Measurements from ENCODE around the gene TRIM25.

The TRIM25 gene

DNA sequence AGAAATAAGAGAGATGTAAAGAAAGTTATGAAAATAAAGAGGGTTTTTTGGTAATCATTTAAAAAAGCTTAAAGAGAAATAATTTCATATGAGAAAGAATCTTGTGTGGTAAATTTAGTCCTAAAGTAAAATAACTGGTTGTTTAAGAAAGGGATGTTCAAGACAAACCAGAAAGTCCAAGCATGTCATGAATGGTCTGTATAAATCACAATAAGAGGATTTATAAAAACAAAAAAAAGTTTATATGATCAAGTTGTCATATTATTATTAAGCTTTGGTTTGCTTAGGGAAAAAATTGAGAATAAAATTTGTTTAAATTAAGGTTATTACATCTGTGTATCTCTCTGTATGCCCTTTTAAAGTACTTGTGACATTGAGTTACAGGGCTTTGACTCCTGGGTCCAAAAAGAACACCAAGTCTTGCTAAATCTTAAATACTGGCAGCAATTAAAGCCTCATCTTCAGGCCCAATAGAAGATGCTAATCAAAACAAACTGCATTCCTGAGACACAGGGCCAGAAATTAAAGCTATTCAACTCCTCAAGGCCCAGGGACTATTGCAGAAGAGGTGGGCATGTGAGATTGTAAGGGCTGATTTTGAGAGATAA lies 15.6 kb upstream of the TRIM25 start:
- DNase-seq, result peak; percentile 29
- in situ Hi-C loops (cut with MboI; ENCODE audit: low pct_unique_long_range_greater_than_20kb, low sequenced_read_pairs), result no loop called here

- no peak for DNase-seq
- in situ Hi-C loops (cut with MboI; ENCODE audit: low pct_unique_long_range_greater_than_20kb, low sequenced_read_pairs), result no loop called here
Measured at GRCh38 chr17:56928586-56928985, 14.7 kb upstream of the TRIM25 start.

- in situ Hi-C loops (cut with MboI; ENCODE audit: low pct_unique_long_range_greater_than_20kb, low sequenced_read_pairs), result no loop called here
- no peak for DNase-seq
Measured at GRCh38 chr17:56926704-56927103, 12.9 kb upstream of the TRIM25 start.

- in situ Hi-C loops (cut with MboI; ENCODE audit: low pct_unique_long_range_greater_than_20kb, low sequenced_read_pairs), result no loop called here
- no peak for DNase-seq
Measured at GRCh38 chr17:56926270-56926669, 12.4 kb upstream of the TRIM25 start.

DNA sequence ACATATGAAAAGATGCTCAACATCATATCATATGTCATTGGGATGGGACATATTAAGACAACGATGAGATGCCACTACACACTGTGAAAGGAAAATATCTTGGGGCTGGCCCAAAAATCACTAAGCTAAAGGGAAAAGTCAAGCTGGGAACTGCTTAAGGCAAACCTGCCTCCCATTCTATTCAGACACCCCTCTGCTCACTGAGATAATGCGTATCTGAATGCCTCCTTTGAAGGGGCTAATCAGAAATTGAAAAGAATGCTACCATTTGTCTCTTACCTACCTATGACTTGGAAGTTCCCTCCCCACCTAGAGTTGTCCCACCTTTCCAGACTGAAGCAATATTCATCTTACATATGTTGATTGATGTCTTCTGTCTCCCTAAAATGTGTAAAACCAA lies 11.2 kb upstream of the TRIM25 start:
- in situ Hi-C loops (cut with MboI; ENCODE audit: low pct_unique_long_range_greater_than_20kb, low sequenced_read_pairs), result no loop called here
- no peak for DNase-seq

DNA sequence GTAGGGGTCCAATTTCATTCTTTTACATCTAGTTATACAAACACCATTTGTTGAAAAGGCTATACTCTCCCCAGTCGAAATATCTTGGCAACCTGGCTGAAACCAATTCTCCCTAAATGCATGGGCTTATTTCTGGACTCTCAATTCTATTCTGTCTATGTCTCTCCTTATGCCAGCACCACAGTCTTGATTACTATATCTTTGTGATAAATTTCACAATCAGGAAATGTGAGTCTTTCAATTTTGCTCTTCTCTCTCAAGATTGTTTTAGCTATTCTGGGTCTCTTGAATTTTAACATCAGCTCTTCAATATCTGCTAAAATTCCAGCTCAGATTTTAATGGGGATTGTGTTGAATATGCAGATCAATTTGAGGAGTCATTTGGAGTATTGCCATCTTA lies 5.9 kb upstream of the TRIM25 start:
- in situ Hi-C loops (cut with MboI; ENCODE audit: low pct_unique_long_range_greater_than_20kb, low sequenced_read_pairs), result no loop called here
- DNase-seq, result no peak

DNA sequence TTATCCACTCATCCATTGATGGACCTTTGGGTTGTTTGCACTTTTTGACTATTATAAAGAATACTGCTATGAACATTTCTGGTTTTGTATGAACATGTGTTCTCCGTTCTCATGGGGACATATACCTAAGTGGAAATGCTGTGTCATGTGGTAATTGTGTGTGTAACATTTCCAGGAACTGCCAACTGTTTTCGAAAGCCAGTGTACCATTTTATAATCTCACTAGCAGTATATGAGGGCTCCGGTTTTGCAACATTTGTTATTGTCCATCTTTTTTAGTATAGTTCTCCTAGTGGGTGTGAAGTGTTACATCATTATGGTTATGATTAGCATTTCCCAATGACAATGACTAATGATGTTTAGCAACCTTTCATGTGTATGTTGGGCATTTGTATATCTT lies 5.1 kb upstream of the TRIM25 start:
- in situ Hi-C loops (cut with MboI; ENCODE audit: low pct_unique_long_range_greater_than_20kb, low sequenced_read_pairs), result no loop called here
- peak; percentile 40 for DNase-seq

DNA sequence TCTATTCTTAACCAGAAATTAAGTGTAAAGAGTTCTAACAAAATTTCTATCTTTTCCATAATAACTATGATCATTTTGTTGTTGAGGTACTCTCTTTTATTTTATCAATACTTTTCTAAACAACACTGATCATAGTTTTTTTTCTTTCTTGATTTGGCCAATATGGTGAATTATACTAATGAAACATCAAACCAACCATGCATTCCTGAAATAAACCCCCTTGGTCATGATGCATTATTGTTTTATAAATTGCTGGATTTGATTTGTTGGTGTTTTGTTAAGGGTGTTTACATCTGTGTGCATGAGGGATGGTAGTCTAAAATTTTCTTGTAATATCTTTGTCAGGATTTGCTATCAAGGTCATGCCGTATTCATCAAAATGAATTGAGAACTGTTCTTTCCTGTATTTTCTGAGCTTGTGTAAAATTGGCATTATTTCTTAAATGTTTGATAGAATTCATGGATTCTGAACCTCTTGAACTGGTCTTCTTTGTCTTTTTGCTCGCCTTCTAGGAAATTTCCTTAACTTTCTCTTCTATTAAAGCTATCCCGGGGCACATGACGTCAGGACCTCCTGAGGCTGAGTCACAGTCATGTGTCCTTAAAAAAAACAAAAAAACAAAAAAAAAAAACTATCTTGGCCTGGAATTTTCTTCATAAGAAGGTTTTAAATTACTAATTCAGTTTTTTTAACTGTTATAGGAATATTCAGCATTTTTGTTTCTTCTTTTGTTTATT lies 3.9 kb upstream of the TRIM25 start:
- no peak for DNase-seq
- in situ Hi-C loops (cut with MboI; ENCODE audit: low pct_unique_long_range_greater_than_20kb, low sequenced_read_pairs), result no loop called here

GRCh38 chr17:56914581-56915273 lies 878 bp upstream of the TRIM25 start:
- in situ Hi-C loops (cut with MboI; ENCODE audit: low pct_unique_long_range_greater_than_20kb, low sequenced_read_pairs), result no loop called here
- DNase-seq, result no peak

- in situ Hi-C loops (cut with MboI; ENCODE audit: low pct_unique_long_range_greater_than_20kb, low sequenced_read_pairs), result no loop called here
- no peak for DNase-seq
Measured at GRCh38 chr17:56913353-56913866, 439 bp downstream of the TRIM25 start.

GRCh38 chr17:56913000-56913311 lies 893 bp downstream of the TRIM25 start:
- in situ Hi-C loops (cut with MboI; ENCODE audit: low pct_unique_long_range_greater_than_20kb, low sequenced_read_pairs), result no loop called here
- peak; percentile 14 for DNase-seq

GRCh38 chr17:56912105-56912999 lies 1.5 kb downstream of the TRIM25 start:
- DNase-seq, result peak; percentile 16
- in situ Hi-C loops (cut with MboI; ENCODE audit: low pct_unique_long_range_greater_than_20kb, low sequenced_read_pairs), result no loop called here

DNA sequence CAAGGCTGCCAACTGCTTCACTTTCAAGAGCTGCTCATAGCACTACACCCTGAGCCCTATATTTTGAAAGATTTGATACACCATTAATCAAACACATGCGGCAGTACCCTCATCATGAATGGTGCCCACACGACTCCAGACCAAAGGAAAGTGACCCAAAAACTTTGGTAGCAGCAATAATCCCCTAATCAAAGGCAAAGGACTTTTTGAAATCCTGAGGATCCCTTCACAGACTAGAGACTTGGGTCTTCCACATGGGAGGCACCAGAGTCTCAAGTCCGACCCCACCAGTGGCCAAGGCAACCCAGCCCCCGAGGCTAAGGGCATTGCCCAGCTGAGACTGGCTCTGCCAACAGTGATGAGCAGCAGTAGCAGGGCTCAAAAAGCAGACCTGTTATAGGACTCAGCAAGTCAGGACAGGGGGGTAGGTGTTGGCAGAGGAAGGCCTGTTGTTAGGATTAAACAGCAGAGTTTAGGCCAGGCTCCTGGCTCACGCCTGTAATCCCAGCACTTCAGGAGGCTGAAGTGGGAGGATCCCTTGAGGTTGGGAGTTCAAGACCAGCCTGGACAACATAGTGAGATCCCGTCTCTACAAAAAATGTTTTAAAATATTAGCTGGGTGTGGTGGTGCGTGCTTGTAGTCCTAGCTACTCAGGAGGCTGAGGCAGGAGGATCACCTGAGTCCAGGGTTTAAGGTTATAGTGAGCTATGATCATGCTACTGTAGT lies 3.2 kb downstream of the TRIM25 start:
- no peak for DNase-seq
- in situ Hi-C loops (cut with MboI; ENCODE audit: low pct_unique_long_range_greater_than_20kb, low sequenced_read_pairs), result no loop called here

- no peak for DNase-seq
- in situ Hi-C loops (cut with MboI; ENCODE audit: low pct_unique_long_range_greater_than_20kb, low sequenced_read_pairs), result no loop called here
Measured at GRCh38 chr17:56909742-56910508, 3.9 kb downstream of the TRIM25 start.

- in situ Hi-C loops (cut with MboI; ENCODE audit: low pct_unique_long_range_greater_than_20kb, low sequenced_read_pairs), result no loop called here
- peak; percentile 69 for DNase-seq
Measured at GRCh38 chr17:56908001-56908542, 5.8 kb downstream of the TRIM25 start.

GRCh38 chr17:56903560-56903959 lies 10.3 kb downstream of the TRIM25 start:
- no peak for DNase-seq
- in situ Hi-C loops (cut with MboI; ENCODE audit: low pct_unique_long_range_greater_than_20kb, low sequenced_read_pairs), result no loop called here

DNA sequence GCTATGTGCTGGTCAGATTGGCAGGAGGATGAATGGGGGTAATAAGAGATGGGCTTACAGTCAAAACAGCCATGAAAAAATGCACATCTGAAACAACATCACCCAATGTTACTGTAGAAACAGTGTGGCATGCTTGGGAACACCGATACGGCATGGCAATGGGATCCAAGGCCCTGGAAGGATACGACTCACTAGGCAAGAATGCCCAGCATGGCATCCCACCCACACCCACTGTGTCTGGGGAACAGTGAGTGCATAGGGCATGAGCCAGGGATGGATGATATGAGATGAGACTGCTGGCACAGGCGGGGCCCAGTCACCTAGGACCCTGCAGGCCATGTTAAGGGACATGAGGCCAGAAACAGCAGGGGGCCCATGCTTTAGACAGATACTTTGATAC lies 11.5 kb downstream of the TRIM25 start:
- no peak for DNase-seq
- in situ Hi-C loops (cut with MboI; ENCODE audit: low pct_unique_long_range_greater_than_20kb, low sequenced_read_pairs), result no loop called here

DNA sequence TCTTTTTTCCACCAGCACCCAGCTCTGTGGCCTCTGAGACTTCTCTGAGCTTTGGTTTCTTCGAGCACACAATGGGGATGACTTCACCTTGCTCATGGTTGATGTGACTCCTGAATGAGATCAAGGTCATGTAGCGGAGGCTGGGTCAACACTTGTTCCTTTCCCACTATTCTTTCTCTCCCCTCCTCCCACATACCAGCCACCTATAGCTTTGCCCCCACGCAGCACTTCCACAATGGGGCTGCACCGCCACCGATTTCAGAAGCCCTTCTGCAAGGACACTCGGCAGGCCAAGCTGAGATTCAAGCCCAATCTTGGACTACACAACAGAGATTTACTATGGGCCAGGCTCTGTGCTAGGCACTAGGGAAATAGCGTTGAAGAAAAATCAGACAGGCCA lies 14.4 kb downstream of the TRIM25 start:
- no peak for DNase-seq
- in situ Hi-C loops (cut with MboI; ENCODE audit: low pct_unique_long_range_greater_than_20kb, low sequenced_read_pairs), result no loop called here
